NCI-H345 (cell line): Measurements from ENCODE around the gene GAS7.

Source experiments
- DNase-seq: peaks from one replicate; lab custom pipeline; 2025; lab: John Stamatoyannopoulos, UW

The GAS7 gene

GRCh38 chr17:10050597-10051101 is 147.8 kb downstream of the GAS7 start:
- no peak for DNase-seq

- no peak for DNase-seq
Observed at GRCh38 chr17:10048629-10049350, 149.6 kb downstream of the GAS7 start.

GRCh38 chr17:10046786-10047785 is 151.3 kb downstream of the GAS7 start:
- no peak for DNase-seq

GRCh38 chr17:10045871-10046658 is 152.3 kb downstream of the GAS7 start:
- DNase-seq: no peak

GRCh38 chr17:10042589-10043244 is 155.7 kb downstream of the GAS7 start:
- no peak for DNase-seq

GRCh38 chr17:10041916-10042588 is 156.4 kb downstream of the GAS7 start:
- DNase-seq: no peak

GRCh38 chr17:10041287-10041612 is 157.2 kb downstream of the GAS7 start:
- DNase-seq: no peak

- DNase-seq: no peak
Observed at GRCh38 chr17:10036511-10037061, 161.8 kb downstream of the GAS7 start.

- no peak for DNase-seq
Observed at GRCh38 chr17:10035885-10036284, 162.5 kb downstream of the GAS7 start.

- no peak for DNase-seq
Observed at GRCh38 chr17:10034719-10035475, 163.5 kb downstream of the GAS7 start.

- DNase-seq: no peak
Observed at GRCh38 chr17:10033959-10034358, 164.4 kb downstream of the GAS7 start.

- DNase-seq: no peak
Observed at GRCh38 chr17:10033449-10033848, 165.0 kb downstream of the GAS7 start.

GRCh38 chr17:10032118-10032852 is 166.1 kb downstream of the GAS7 start:
- no peak for DNase-seq

- no peak for DNase-seq
Observed at GRCh38 chr17:10031606-10032005, 166.8 kb downstream of the GAS7 start.

- no peak for DNase-seq
Observed at GRCh38 chr17:10031127-10031526, 167.3 kb downstream of the GAS7 start.

GRCh38 chr17:10029129-10029528 is 169.3 kb downstream of the GAS7 start:
- DNase-seq: no peak

- DNase-seq: no peak
Observed at GRCh38 chr17:10025976-10026901, 172.2 kb downstream of the GAS7 start.

GRCh38 chr17:10025224-10025623 is 173.2 kb downstream of the GAS7 start:
- DNase-seq: no peak
